Brain microvascular endothelial cell (primary cell): Measurements from ENCODE around the gene CNN2.

Experiments used
- DNase-seq: peaks from one replicate; pipeline ENCODE4 v3.0.0-alpha.2; 2020
- H3K27ac ChIP-seq: fragments of 250-450 bp; sonication (Bioruptor Pico); 2 replicates; pipeline ENCODE4 v1.5.1; 2020; ENCODE audit warnings: mild to moderate bottlenecking, moderate library complexity
- H3K27me3 ChIP-seq: fragments of 250-450 bp; sonication (Bioruptor Pico); replicated peaks from 2 replicates; pipeline ENCODE4 v1.5.1; 2020; ENCODE audit warnings: mild to moderate bottlenecking
- H3K36me3 ChIP-seq: fragments of 250-450 bp; sonication (Bioruptor Pico); replicated peaks from 2 replicates; pipeline ENCODE4 v1.5.1; 2020; ENCODE audit warnings: mild to moderate bottlenecking
- H3K4me3 ChIP-seq: 2 replicates; pipeline ENCODE4 v1.5.1; 2011; ENCODE audit warnings: low read depth, mild to moderate bottlenecking, control low read depth, low read length, moderate library complexity
- in situ Hi-C: cut with HindIII; loops from 2 replicates; pipeline ENCODE4 v1.10.0; 2017; ENCODE audit warnings: low sequenced_read_pairs, low pct_ligation_motif_present
- TF ChIP-seq, protein P1 (sequence below): IDR thresholded peaks from 2 replicates; pipeline ENCODE4 v1.5.1; 2011; ENCODE audit warnings: low read depth, mild to moderate bottlenecking, moderate library complexity, low read length, control low read depth, inconsistent platforms; ENCODE audit errors: missing control alignments

The CNN2 gene

GRCh38 chr19:1053176-1054101 is 27.0 kb downstream of the CNN2 start:
- in situ Hi-C loops = no loop called here
- Histone ChIP-seq H3K27ac (no peak overlapping the region), H3K4me3 (no peak overlapping the region), H3K27me3 (no peaks in the 10 kb centered on the region), H3K36me3 (no peaks in the 10 kb centered on the region)
- DNase-seq = no peak
- TF ChIP-seq, protein P1, sequence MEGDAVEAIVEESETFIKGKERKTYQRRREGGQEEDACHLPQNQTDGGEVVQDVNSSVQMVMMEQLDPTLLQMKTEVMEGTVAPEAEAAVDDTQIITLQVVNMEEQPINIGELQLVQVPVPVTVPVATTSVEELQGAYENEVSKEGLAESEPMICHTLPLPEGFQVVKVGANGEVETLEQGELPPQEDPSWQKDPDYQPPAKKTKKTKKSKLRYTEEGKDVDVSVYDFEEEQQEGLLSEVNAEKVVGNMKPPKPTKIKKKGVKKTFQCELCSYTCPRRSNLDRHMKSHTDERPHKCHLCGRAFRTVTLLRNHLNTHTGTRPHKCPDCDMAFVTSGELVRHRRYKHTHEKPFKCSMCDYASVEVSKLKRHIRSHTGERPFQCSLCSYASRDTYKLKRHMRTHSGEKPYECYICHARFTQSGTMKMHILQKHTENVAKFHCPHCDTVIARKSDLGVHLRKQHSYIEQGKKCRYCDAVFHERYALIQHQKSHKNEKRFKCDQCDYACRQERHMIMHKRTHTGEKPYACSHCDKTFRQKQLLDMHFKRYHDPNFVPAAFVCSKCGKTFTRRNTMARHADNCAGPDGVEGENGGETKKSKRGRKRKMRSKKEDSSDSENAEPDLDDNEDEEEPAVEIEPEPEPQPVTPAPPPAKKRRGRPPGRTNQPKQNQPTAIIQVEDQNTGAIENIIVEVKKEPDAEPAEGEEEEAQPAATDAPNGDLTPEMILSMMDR = no peak

- Histone ChIP-seq H3K27ac (no peak overlapping the region), H3K36me3 (no peaks in the 10 kb centered on the region), H3K4me3 (no peak overlapping the region), H3K27me3 (no peaks in the 10 kb centered on the region)
- in situ Hi-C loops = no loop called here
- no peak for DNase-seq
- TF ChIP-seq, protein P1 = no peak
These were observed 28.0 kb downstream of the CNN2 start for GRCh38 chr19:1054102-1055027.

DNA sequence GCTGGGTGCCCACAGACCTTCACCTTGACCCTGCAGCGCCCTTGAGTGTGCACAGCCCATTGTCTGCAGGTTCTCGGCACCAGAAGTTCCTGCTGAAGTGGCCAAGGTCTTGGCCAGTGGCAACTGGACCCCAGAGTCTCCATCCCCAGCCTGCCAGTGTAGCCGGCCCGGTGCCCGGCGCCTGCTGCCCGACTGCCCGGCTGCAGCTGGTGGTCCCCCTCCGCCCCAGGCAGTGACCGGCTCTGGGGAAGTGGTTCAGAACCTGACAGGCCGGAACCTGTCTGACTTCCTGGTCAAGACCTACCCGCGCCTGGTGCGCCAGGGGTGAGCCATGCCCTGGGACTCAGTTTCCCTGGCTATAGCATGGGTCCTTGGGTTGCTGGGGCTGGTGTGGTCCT is 28.6 kb downstream of the CNN2 start:
- no peak overlapping the region for H3K4me3 ChIP-seq
- TF ChIP-seq, protein P1 = no peak
- in situ Hi-C loops = no loop called here
- DNase-seq = no peak
- no peaks in the 10 kb centered on the region for H3K27me3 ChIP-seq
- no peaks in the 10 kb centered on the region for H3K36me3 ChIP-seq
- H3K27ac ChIP-seq = no peak overlapping the region

DNA sequence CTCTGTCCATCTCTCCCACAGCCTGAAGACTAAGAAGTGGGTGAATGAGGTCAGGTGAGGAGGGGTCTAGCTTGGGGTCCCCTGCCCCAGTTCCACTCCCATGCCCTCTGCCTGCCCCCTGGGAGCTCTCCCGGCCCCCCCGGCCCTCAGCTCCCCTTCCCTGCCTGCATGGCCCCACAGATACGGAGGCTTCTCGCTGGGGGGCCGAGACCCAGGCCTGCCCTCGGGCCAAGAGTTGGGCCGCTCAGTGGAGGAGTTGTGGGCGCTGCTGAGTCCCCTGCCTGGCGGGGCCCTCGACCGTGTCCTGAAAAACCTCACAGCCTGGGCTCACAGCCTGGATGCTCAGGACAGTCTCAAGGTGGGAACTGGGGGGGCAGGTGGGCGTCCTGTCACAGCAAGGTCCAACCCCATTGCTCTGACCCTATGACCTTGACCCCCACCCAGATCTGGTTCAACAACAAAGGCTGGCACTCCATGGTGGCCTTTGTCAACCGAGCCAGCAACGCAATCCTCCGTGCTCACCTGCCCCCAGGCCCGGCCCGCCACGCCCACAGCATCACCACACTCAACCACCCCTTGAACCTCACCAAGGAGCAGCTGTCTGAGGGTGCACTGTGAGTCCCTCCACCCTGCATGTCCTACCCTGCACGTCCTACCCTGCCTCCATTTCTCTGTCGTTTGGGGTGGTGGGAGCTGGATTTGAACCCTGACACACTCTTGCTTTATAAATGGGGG is 29.6 kb downstream of the CNN2 start:
- H3K27me3 ChIP-seq = no peaks in the 10 kb centered on the region
- H3K27ac ChIP-seq = no peak overlapping the region
- TF ChIP-seq, protein P1 = no peak
- no peak for DNase-seq
- H3K4me3 ChIP-seq = no peak overlapping the region
- in situ Hi-C loops = no loop called here
- H3K36me3 ChIP-seq = no peaks in the 10 kb centered on the region

GRCh38 chr19:1057176-1057855 is 30.9 kb downstream of the CNN2 start:
- Histone ChIP-seq H3K27me3 (no peaks in the 10 kb centered on the region), H3K4me3 (no peak overlapping the region), H3K27ac (no peak overlapping the region), H3K36me3 (no peaks in the 10 kb centered on the region)
- in situ Hi-C loops = no loop called here
- DNase-seq = peak; percentile 58
- TF ChIP-seq, protein P1 = no peak
